ENCODE measurements around the gene ZNF319.

- TF ChIP-seq CTCF (IDR thresholded peaks at IDR 0.05): no peak
- no peak for TF ChIP-seq POLR2AphosphoS5 (IDR thresholded peaks at IDR 0.05; ENCODE audit: insufficient read depth in 1 of 2, low read depth in 1 of 2)
- TF ChIP-seq POLR2A (IDR thresholded peaks at IDR 0.05): no peak
Observed at GRCh38 chr16:57966986-57967385, 33.5 kb downstream of the ZNF319 start.

Measured in vagina (tissue), 2 donors.